GM12878 (cell line): ENCODE results near the gene EMC6. TPM values are rescaled to one million over a fixed set of nuclear protein-coding genes. Genes with fewer than 3 reads are reported as not detected.

Source experiments
- BCL3 ChIP-seq: IDR thresholded peaks from 2 replicates; pipeline ENCODE4 v1.6.1; 2011; ENCODE audit warnings: borderline replicate concordance, low read depth, mild to moderate bottlenecking, moderate library complexity, low read length; ENCODE audit not compliant: insufficient read depth, poor library complexity, severe bottlenecking
- BHLHE40 ChIP-seq, 2 experiments: fragments of 450-650 bp in 1 of 2; IDR thresholded peaks; 2 replicates each; pipeline ENCODE4 v1.6.1; 2011 to 2017; ENCODE audit warnings: low read depth in 2 of 2, borderline replicate concordance in 1 of 2, improper control_type of control experiment in 1 of 2, low read length in 1 of 2, mild to moderate bottlenecking in 1 of 2
- BRCA1 ChIP-seq: IDR thresholded peaks from 2 replicates; pipeline ENCODE4 v1.6.1; 2011; ENCODE audit warnings: low read depth, low read length, improper control_type of control experiment
- CEBPZ ChIP-seq: fragments of 150-350 bp; IDR thresholded peaks from 2 replicates; pipeline ENCODE4 v1.6.1; 2016; ENCODE audit warnings: low read depth, low read length
- CREB1 ChIP-seq: IDR thresholded peaks from 2 replicates; pipeline ENCODE4 v1.6.1; 2012; ENCODE audit warnings: low read depth, mild to moderate bottlenecking, inconsistent platforms
- GATAD2B ChIP-seq: fragments of 450-650 bp; conservative IDR thresholded peaks from 2 replicates; pipeline ENCODE4 v1.6.1; 2017; ENCODE audit warnings: low read depth, mild to moderate bottlenecking, moderate library complexity
- MEF2A ChIP-seq: IDR thresholded peaks from 2 replicates; pipeline ENCODE4 v1.6.1; 2011; ENCODE audit warnings: low read depth, mild to moderate bottlenecking, low read length, moderate library complexity; ENCODE audit not compliant: insufficient read depth
- MTA2 ChIP-seq: fragments of 450-650 bp; IDR thresholded peaks from 2 replicates; pipeline ENCODE4 v1.6.1; 2016; ENCODE audit warnings: low read depth, mild to moderate bottlenecking, moderate library complexity
- NBN ChIP-seq: fragments of 450-650 bp; IDR thresholded peaks from 2 replicates; pipeline ENCODE4 v1.6.1; 2016
- NR2C2 ChIP-seq: IDR thresholded peaks from 2 replicates; pipeline ENCODE4 v1.6.1; 2011; ENCODE audit warnings: borderline replicate concordance, low read depth; ENCODE audit not compliant: control insufficient read depth, insufficient read length
- PML ChIP-seq: IDR thresholded peaks from 2 replicates; pipeline ENCODE4 v1.6.1; 2012; ENCODE audit warnings: low read length, inconsistent platforms
- POLR2AphosphoS2 ChIP-seq: IDR thresholded peaks from 2 replicates; pipeline ENCODE4 v1.6.1; 2011; ENCODE audit warnings: low read depth, mild to moderate bottlenecking, low read length, improper control_type of control experiment, moderate library complexity
- YY1 ChIP-seq: IDR thresholded peaks from 2 replicates; pipeline ENCODE4 v1.6.1; 2011; ENCODE audit warnings: low read depth, mild to moderate bottlenecking, low read length
- ZNF24 ChIP-seq: fragments of 450-650 bp; IDR thresholded peaks from 2 replicates; pipeline ENCODE4 v1.6.1; 2017; ENCODE audit warnings: antibody characterized with exemption, mild to moderate bottlenecking
- ZNF274 ChIP-seq: IDR thresholded peaks from one replicate; pipeline ENCODE4 v1.8.0; 2011; ENCODE audit not compliant: insufficient read length, insufficient read depth
- ZNF592 ChIP-seq: fragments of 450-650 bp; IDR thresholded peaks from 2 replicates; pipeline ENCODE4 v1.6.1; 2017; ENCODE audit warnings: mild to moderate bottlenecking, moderate library complexity
- ZSCAN29 ChIP-seq: fragments of 450-650 bp; IDR thresholded peaks from 2 replicates; pipeline ENCODE4 v1.6.1; 2017; ENCODE audit warnings: mild to moderate bottlenecking, moderate library complexity
- ZZZ3 ChIP-seq: IDR thresholded peaks from 2 replicates; pipeline ENCODE4 v1.6.1; 2011; ENCODE audit warnings: low read depth; ENCODE audit not compliant: control insufficient read depth, insufficient read length
- polyA plus RNA-seq, 11 experiments: library from polyadenylated mRNA; depleted of rRNA in 4 of 11; unstranded in 6 of 11; stranded (reverse) in 5 of 11; fragments of >200 nt; fragmentation: Nextera tagmentation in 4 of 11; fragmentation: Illumina TruSeq in 1 of 11; extraction: Ambion mirVana in 4 of 11; extraction: Trizol in 1 of 11; gene quantifications; 1 replicate in 1 of 11; 2 replicates in 10 of 11; pipeline versions ENCODE4 v1.2.1 to v1.2.3, GENCODE V29; 2011 to 2016; ENCODE audit warnings: inconsistent platforms in 2 of 11, missing spikeins in 2 of 11, low read depth in 1 of 11
- total RNA-seq, 4 experiments: library from RNA; depleted of rRNA in 3 of 4; stranded (reverse); fragments of >200 nt in 3 of 4; fragmentation: Illumina TruSeq in 1 of 4; extraction: Trizol in 1 of 4; gene quantifications; 2 replicates each; pipeline versions ENCODE4 v1.2.1 to v1.2.3, GENCODE V29; 2013 to 2021

The EMC6 gene
- total and polyA plus RNA-seq, 10 of the 15 experiments (the other 5 are each of a cell fraction or from before 2014, with no cell fraction given): 5.1 to 172 (median 35.9) TPM

- TF ChIP-seq CEBPZ (no peak), BHLHE40 (IDR thresholded peaks at IDR 0.05; ENCODE audit: borderline replicate concordance in 1 of 2, low read depth in 2 of 2, low read length in 1 of 2) (peak; percentile 66 to 88), BCL3 (peak; percentile 86), NBN (peak; percentile 99), YY1 (peak; percentile 61), POLR2AphosphoS2 (no peak), ZSCAN29 (peak; percentile 92), ZNF274 (no peak), GATAD2B (peak; percentile 75), ZNF24 (0 out of 2 replicates have a peak, but pooled peaks have one; percentile 50), BRCA1 (no peak), ZNF592 (no peak), MTA2 (peak; percentile 99), PML (peak; percentile 58; the same call in 1 of the 2 replicates), NR2C2 (no peak), CREB1 (peak; percentile 53), ZZZ3 (no peak), MEF2A (peak; percentile 63; the same call in 1 of the 2 replicates)
Observed at GRCh38 chr17:3710951-3711383, 42.4 kb downstream of the EMC6 start (continued).
